ENCODE measurements around the gene ABTB2.

DNA sequence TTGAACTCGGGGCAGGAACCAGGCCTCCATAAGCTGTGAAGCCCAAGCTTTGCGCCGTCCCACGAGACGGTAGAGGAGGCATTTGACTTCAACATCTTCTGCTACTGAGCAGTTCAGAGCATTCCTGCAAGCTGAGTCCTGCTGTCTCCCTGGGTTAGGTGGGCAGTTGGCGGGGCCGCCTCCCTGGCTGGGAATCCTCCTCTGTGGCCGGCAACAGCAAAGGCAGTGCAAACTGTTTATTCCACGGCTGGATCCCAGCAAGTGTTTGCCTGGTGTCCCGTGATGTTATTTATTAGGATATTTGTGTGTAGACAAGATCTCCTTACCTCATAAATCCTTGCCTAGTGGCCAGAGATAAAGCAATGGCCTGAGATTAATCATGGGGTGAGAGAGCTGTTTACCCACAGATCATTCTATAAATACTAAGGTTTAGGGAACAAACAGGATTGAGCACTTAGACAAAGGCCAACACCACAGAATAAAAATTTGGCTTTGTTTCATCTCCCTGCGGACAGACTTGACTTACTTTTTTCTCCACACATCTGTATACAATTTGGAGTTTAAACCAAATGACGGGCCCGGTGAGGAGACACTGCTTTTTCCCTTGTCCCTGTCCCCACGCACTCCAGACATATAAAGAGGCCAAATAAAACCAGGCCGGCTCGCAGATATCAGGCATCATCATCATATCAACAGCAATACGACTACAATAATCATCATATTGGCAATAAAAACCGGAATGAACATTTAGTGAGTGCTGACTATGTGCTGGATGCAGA, 189.0 kb downstream of the ABTB2 start:
- no peak for TF ChIP-seq SMC3 (IDR thresholded peaks at IDR 0.05; ENCODE audit: low read depth, low read length)
- TF ChIP-seq, protein P1, sequence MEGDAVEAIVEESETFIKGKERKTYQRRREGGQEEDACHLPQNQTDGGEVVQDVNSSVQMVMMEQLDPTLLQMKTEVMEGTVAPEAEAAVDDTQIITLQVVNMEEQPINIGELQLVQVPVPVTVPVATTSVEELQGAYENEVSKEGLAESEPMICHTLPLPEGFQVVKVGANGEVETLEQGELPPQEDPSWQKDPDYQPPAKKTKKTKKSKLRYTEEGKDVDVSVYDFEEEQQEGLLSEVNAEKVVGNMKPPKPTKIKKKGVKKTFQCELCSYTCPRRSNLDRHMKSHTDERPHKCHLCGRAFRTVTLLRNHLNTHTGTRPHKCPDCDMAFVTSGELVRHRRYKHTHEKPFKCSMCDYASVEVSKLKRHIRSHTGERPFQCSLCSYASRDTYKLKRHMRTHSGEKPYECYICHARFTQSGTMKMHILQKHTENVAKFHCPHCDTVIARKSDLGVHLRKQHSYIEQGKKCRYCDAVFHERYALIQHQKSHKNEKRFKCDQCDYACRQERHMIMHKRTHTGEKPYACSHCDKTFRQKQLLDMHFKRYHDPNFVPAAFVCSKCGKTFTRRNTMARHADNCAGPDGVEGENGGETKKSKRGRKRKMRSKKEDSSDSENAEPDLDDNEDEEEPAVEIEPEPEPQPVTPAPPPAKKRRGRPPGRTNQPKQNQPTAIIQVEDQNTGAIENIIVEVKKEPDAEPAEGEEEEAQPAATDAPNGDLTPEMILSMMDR (IDR thresholded peaks at IDR 0.05), result no peak
- TF ChIP-seq YY1 (IDR thresholded peaks at IDR 0.05; ENCODE audit: low read depth), result no peak
- no peak for TF ChIP-seq RXRA (IDR thresholded peaks at IDR 0.05; ENCODE audit: borderline replicate concordance, low read depth)
- no peak; a peak in 1 of 4 replicates for TF ChIP-seq EP300 (IDR thresholded peaks at IDR 0.05; ENCODE audit: borderline replicate concordance in 1 of 2, low read depth in 1 of 2, low read length in 1 of 2)
- no peak for TF ChIP-seq RAD21 (IDR thresholded peaks at IDR 0.05; ENCODE audit: low read length)
- no peak for TF ChIP-seq JUND (IDR thresholded peaks at IDR 0.05)

Measured in SK-N-SH (cell line).